GM23338 (cell line): Measurements from ENCODE around the gene LCLAT1. TPM values are rescaled to one million over a fixed set of nuclear protein-coding genes. Genes with fewer than 3 reads are reported as not detected.
"Not testable (repeated sequence)": the region's sequence is repeated elsewhere in the genome, so short reads cannot be mapped to it uniquely, and the experiment has no call there.

Experiments used
- ATAC-seq: fragments of 200-7000 bp; cut with Tn5 transposase; 3 replicates; pipeline ENCODE4 v1.9.1; 2020
- DNase-seq: peaks from one replicate; pipeline ENCODE4 v3.0.0-alpha.2; 2015; ENCODE audit warnings: low spot score
- H2AFZ ChIP-seq: fragments of 200-600 bp; sonication (generic); 2 replicates; pipeline ENCODE4 v1.8.0; 2016; ENCODE audit warnings: antibody characterized with exemption, mild to moderate bottlenecking, moderate library complexity
- H3F3A ChIP-seq: fragments of 200-600 bp; sonication (generic); replicated peaks from 2 replicates; pipeline ENCODE4 v1.8.0; 2017; ENCODE audit warnings: antibody characterized with exemption, mixed run types, low read depth
- H3K27ac ChIP-seq: fragments of 200-600 bp; sonication (generic); 2 replicates; pipeline ENCODE4 v1.6.1; 2016; ENCODE audit warnings: low read depth
- H3K27me3 ChIP-seq: fragments of 200-600 bp; sonication (generic); 2 replicates; pipeline ENCODE4 v1.8.0; 2016; ENCODE audit warnings: mild to moderate bottlenecking, mixed run types, moderate library complexity; ENCODE audit not compliant: insufficient read depth
- H3K36me3 ChIP-seq: fragments of 200-600 bp; sonication (generic); 2 replicates; pipeline ENCODE4 v1.8.0; 2016; ENCODE audit warnings: mild to moderate bottlenecking; ENCODE audit not compliant: insufficient read depth
- H3K4me1 ChIP-seq: fragments of 200-600 bp; sonication (generic); 2 replicates; pipeline ENCODE4 v1.8.0; 2016; ENCODE audit warnings: mild to moderate bottlenecking, moderate library complexity; ENCODE audit not compliant: insufficient read depth
- H3K4me2 ChIP-seq: fragments of 200-600 bp; sonication (generic); 2 replicates; pipeline ENCODE4 v1.7.1; 2017; ENCODE audit warnings: mixed run types
- H3K4me3 ChIP-seq: fragments of 200-600 bp; sonication (generic); 2 replicates; pipeline ENCODE4 v1.6.1; 2016; ENCODE audit warnings: mixed run types
- H3K79me2 ChIP-seq: fragments of 200-600 bp; sonication (generic); replicated peaks from 2 replicates; pipeline ENCODE4 v1.8.0; 2017; ENCODE audit warnings: mild to moderate bottlenecking; ENCODE audit not compliant: insufficient read depth
- H3K9me2 ChIP-seq: fragments of 200-600 bp; sonication (generic); 2 replicates; pipeline ENCODE4 v1.8.0; 2017; ENCODE audit not compliant: insufficient read depth
- H4K20me1 ChIP-seq: fragments of 200-600 bp; sonication (generic); replicated peaks from 2 replicates; pipeline ENCODE4 v1.8.0; 2017; ENCODE audit warnings: mild to moderate bottlenecking; ENCODE audit not compliant: insufficient read depth
- H3K27ac Mint-ChIP-seq: 2 replicates; pipeline ENCODE4 v1.8.0; 2020; ENCODE audit warnings: inconsistent platforms, mild to moderate bottlenecking, moderate library complexity, mixed read lengths
- H3K27me3 Mint-ChIP-seq: 3 replicates; pipeline ENCODE4 v1.8.0; 2022; ENCODE audit warnings: low read depth, mild to moderate bottlenecking, moderate library complexity, mixed read lengths, inconsistent platforms; ENCODE audit not compliant: insufficient read depth, poor library complexity
- H3K36me3 Mint-ChIP-seq: 3 replicates; pipeline ENCODE4 v1.8.0; 2021; ENCODE audit warnings: low read depth, mild to moderate bottlenecking, inconsistent platforms, moderate library complexity, mixed read lengths
- H3K4me1 Mint-ChIP-seq: 3 replicates; pipeline ENCODE4 v1.8.0; 2020; ENCODE audit warnings: mild to moderate bottlenecking, inconsistent platforms, mixed read lengths
- H3K4me3 Mint-ChIP-seq: 3 replicates; pipeline ENCODE4 v1.8.0; 2021; ENCODE audit warnings: moderate library complexity, mild to moderate bottlenecking, inconsistent platforms, mixed read lengths
- H3K9me3 Mint-ChIP-seq: 3 replicates; pipeline ENCODE4 v1.8.0; 2020; ENCODE audit warnings: moderate library complexity, mild to moderate bottlenecking, inconsistent platforms, mixed read lengths
- CREB1 ChIP-seq: fragments of 250-450 bp; sonication (Bioruptor Pico); IDR thresholded peaks from 2 replicates; pipeline ENCODE4 v1.5.0; 2020; ENCODE audit warnings: low read depth, mild to moderate bottlenecking, moderate library complexity
- CTCF ChIP-seq, 2 experiments: fragments of 200-600 bp in 1 of 2; sonication (generic) in 1 of 2; conservative IDR thresholded peaks; 2 replicates each; pipeline versions ENCODE4 v1.5.1 to v1.6.1; 2016 to 2017; ENCODE audit warnings: antibody characterized with exemption in 2 of 2, low read depth in 2 of 2, mild to moderate bottlenecking in 2 of 2, moderate library complexity in 1 of 2
- EZH2 ChIP-seq: fragments of 200-600 bp; sonication (generic); IDR thresholded peaks from one replicate; pipeline ENCODE4 v1.8.0; 2017; ENCODE audit warnings: antibody characterized with exemption, mild to moderate bottlenecking, low read depth; ENCODE audit not compliant: unreplicated experiment
- JUNB ChIP-seq: IDR thresholded peaks from one replicate; pipeline ENCODE4 v1.6.1; 2016; ENCODE audit warnings: antibody characterized with exemption; ENCODE audit not compliant: unreplicated experiment
- NANOG ChIP-seq: IDR thresholded peaks from 2 replicates; pipeline ENCODE4 v1.6.1; 2016; ENCODE audit warnings: antibody characterized with exemption, borderline replicate concordance
- POLR2AphosphoS5 ChIP-seq: IDR thresholded peaks from 2 replicates; pipeline ENCODE4 v1.6.1; 2016; ENCODE audit warnings: antibody characterized with exemption, low read depth
- STAT1 ChIP-seq: IDR thresholded peaks from one replicate; pipeline ENCODE4 v1.6.1; 2016; ENCODE audit warnings: antibody characterized with exemption; ENCODE audit not compliant: unreplicated experiment
- ZNF331 ChIP-seq: fragments of 250-450 bp; sonication (Bioruptor Pico); IDR thresholded peaks from 2 replicates; pipeline ENCODE4 v1.5.0; 2020; ENCODE audit warnings: low read depth, mild to moderate bottlenecking, moderate library complexity
- ZNF462 ChIP-seq: fragments of 250-450 bp; sonication (Bioruptor Pico); IDR thresholded peaks from 2 replicates; pipeline ENCODE4 v1.5.0; 2020; ENCODE audit warnings: mild to moderate bottlenecking, moderate library complexity
- polyA plus RNA-seq: library from polyadenylated mRNA; unstranded; fragments of >200 nt; fragmentation: Nextera tagmentation; extraction: Ambion mirVana; gene quantifications from 2 replicates; pipeline ENCODE4 v1.2.1, GENCODE V29; 2016
- total RNA-seq: library from RNA; depleted of rRNA; stranded (reverse); fragments of >200 nt; shearing (Covaris generic); gene quantifications from 2 replicates; pipeline ENCODE4 v1.2.3, GENCODE V29; 2014

LCLAT1 gene
- total and polyA plus RNA-seq, 2 experiments from 2014 or later = 11.5 to 30.1 TPM

GRCh38 chr2:30639836-30640235 is 192.8 kb downstream of the LCLAT1 start:
- Histone ChIP-seq H3K9me2 (no peaks in the 10 kb centered on the region), H2AFZ (no peak overlapping the region), H3K27ac (no peak overlapping the region), H3K4me2 (no peak overlapping the region), H3F3A (no peaks in the 10 kb centered on the region), H3K4me1 (peaks cover 11% of the 10 kb centered on the region; the same call in 1 of the 2 replicates), H4K20me1 (no peaks in the 10 kb centered on the region), H3K36me3 (no peaks in the 10 kb centered on the region), H3K27me3 (no peaks in the 10 kb centered on the region), H3K79me2 (no peaks in the 10 kb centered on the region), H3K4me3 (no peak overlapping the region)
- Mint-ChIP-seq H3K4me1 (peaks cover 10% of the 10 kb centered on the region; the same call in 2 of the 3 replicates), H3K9me3 (no peaks in the 10 kb centered on the region), H3K4me3 (no peak overlapping the region), H3K27me3 (peaks cover 2% of the 10 kb centered on the region), H3K27ac (no peak overlapping the region), H3K36me3 (no peaks in the 10 kb centered on the region; the same call in 2 of the 3 replicates)
- no peak for TF ChIP-seq CREB1 (CRISPR knock-in tag)
- no peak for TF ChIP-seq EZH2
- no peak for TF ChIP-seq ZNF331 (CRISPR knock-in tag)
- no peak for TF ChIP-seq NANOG
- ATAC-seq (no peak), DNase-seq (no peak)

DNA sequence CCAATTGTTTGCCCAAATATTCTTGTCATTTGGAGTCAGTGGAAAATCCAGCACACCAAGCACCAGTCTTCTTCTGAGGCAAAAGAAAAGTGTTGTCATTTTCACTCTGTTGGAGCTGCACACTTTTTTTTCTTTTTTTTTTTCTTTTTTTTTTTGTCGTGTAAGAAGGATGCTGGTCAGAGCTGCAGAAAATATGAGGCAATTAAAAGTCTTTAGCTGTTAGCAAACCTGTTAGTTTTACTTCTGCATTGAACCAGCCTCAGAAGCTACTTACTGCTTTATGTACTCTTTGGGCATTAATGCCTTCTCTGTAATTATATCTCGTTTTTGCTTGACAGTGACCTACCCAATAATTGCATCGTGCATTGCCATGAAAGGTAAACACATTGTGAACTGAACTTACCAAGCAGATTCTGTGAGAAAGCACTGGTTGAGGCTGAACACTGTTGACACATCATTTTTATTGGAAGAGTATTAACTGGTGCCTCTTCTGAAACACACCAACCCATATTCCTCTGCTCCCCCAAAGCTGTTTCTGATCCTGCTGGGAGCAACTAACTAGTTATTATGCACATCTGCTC is 194.8 kb downstream of the LCLAT1 start:
- H3K79me2 ChIP-seq = no peaks in the 10 kb centered on the region
- no peaks in the 10 kb centered on the region for H4K20me1 ChIP-seq
- H3K4me3 ChIP-seq = no peak overlapping the region
- H2AFZ ChIP-seq = no peak overlapping the region
- no peaks in the 10 kb centered on the region for H3F3A ChIP-seq
- H3K27ac Mint-ChIP-seq = no peak overlapping the region
- H3K9me2 ChIP-seq = no peaks in the 10 kb centered on the region
- peaks cover 4% of the 10 kb centered on the region for H3K27me3 Mint-ChIP-seq
- ATAC-seq (no peak), DNase-seq (no peak)
- H3K4me3 Mint-ChIP-seq = no peak overlapping the region
- no peaks in the 10 kb centered on the region for H3K27me3 ChIP-seq
- no peaks in the 10 kb centered on the region; the same call in 2 of the 3 replicates for H3K36me3 Mint-ChIP-seq
- H3K4me1 ChIP-seq = peaks cover 11% of the 10 kb centered on the region; the same call in 1 of the 2 replicates
- TF ChIP-seq EZH2 (no peak), STAT1 (no peak), JUNB (no peak), POLR2AphosphoS5 (no peak), ZNF462 (CRISPR knock-in tag) (no peak), CTCF (conservative IDR thresholded peaks at IDR 0.05; ENCODE audit: low read depth in 2 of 2) (no peak)
- no peak overlapping the region for H3K4me2 ChIP-seq
- H3K27ac ChIP-seq = no peak overlapping the region
- peaks cover 10% of the 10 kb centered on the region; the same call in 2 of the 3 replicates for H3K4me1 Mint-ChIP-seq
- no peaks in the 10 kb centered on the region for H3K9me3 Mint-ChIP-seq
- no peaks in the 10 kb centered on the region for H3K36me3 ChIP-seq

- H3K9me2 ChIP-seq, DNase-seq, H4K20me1 ChIP-seq, H3K36me3 ChIP-seq, H3K27me3 ChIP-seq, H3K36me3 Mint-ChIP-seq, H2AFZ ChIP-seq, ATAC-seq, H3K9me3 Mint-ChIP-seq, H3F3A ChIP-seq, H3K4me3 Mint-ChIP-seq, H3K4me3 ChIP-seq, H3K27ac Mint-ChIP-seq, H3K4me2 ChIP-seq, H3K79me2 ChIP-seq, H3K27me3 Mint-ChIP-seq, H3K27ac ChIP-seq: not testable (repeated sequence)
- H3K4me1 Mint-ChIP-seq = peaks cover 10% of the 10 kb centered on the region; the same call in 2 of the 3 replicates
- H3K4me1 ChIP-seq = peaks cover 11% of the 10 kb centered on the region; the same call in 1 of the 2 replicates
Observed at GRCh38 chr2:30643013-30643412, 196.0 kb downstream of the LCLAT1 start.
